ENCODE data around the gene SCGB1A1. TPM values are rescaled to one million over a fixed set of nuclear protein-coding genes. Genes with fewer than 3 reads are reported as not detected.

SCGB1A1 gene
- total and polyA plus RNA-seq, 2 donors (not counting 1 experiment from before 2014, with no cell fraction given): not detected

- POLR2A ChIA-PET: no interaction called here
- Histone ChIP-seq H3K9ac (ENCODE audit: low read length) (no peak overlapping the region), H3K4me1 (ENCODE audit: control insufficient read depth in 2 of 2, insufficient read depth in 2 of 2, low read length in 2 of 2) (no peaks in the 10 kb centered on the region), H3K27ac (ENCODE audit: low read length in 2 of 2) (no peak overlapping the region), H3K4me2 (replicated peaks; ENCODE audit: low read depth, low read length, poor library complexity, severe bottlenecking) (no peak overlapping the region), H3K79me2 (ENCODE audit: control insufficient read depth, insufficient read depth, low read length) (no peaks in the 10 kb centered on the region), H3K36me3 (replicated peaks in 1 of 2; ENCODE audit: control extremely low read depth in 1 of 2, control insufficient read depth in 1 of 2, extremely low read depth in 1 of 2, insufficient read depth in 2 of 2, low read length in 1 of 2) (no peaks in the 10 kb centered on the region), H4K20me1 (ENCODE audit: control insufficient read depth, insufficient read depth, low read length, poor library complexity, severe bottlenecking) (no peaks in the 10 kb centered on the region), H3K9me3 (ENCODE audit: control extremely low read depth in 1 of 3, control insufficient read depth in 2 of 3, insufficient read depth in 1 of 3, low read length in 2 of 3) (no peaks in the 10 kb centered on the region), H2AFZ (ENCODE audit: insufficient read depth, low read depth, low read length, poor library complexity, severe bottlenecking) (no peak overlapping the region), H3K27me3 (replicated peaks in 1 of 4; ENCODE audit: control extremely low read depth in 1 of 4, control insufficient read depth in 3 of 4, insufficient read depth in 4 of 4, low read length in 3 of 4) (no peaks in the 10 kb centered on the region), H3K4me3 (ENCODE audit: control extremely low read depth in 1 of 5, extremely low read depth in 1 of 5, insufficient read depth in 1 of 5, low read depth in 2 of 5, low read length in 4 of 5) (no peak overlapping the region)
- H3K4me1 Mint-ChIP-seq: no peaks in the 10 kb centered on the region
- CTCF ChIA-PET: interaction anchor here (0.6 to 2.5 kb wide), 3 partner anchors 8 to 329 kb away, joined by 3 to 12 read pairs (median 5); partner anchors contain the start of gene SCGB1A1
- no peaks in the 10 kb centered on the region for H3K9me3 Mint-ChIP-seq (ENCODE audit: insufficient read depth)
- ATAC-seq (ENCODE audit: low read depth): no peak
- no peak for DNase-seq
- TF ChIP-seq CTCF (IDR thresholded peaks at IDR 0.05) (no peak), EZH2 (IDR thresholded peaks at IDR 0.05; ENCODE audit: borderline replicate concordance, insufficient read depth, low read depth, low read length, poor library complexity, severe bottlenecking) (no peak)
- H3K27me3 Mint-ChIP-seq: no peaks in the 10 kb centered on the region
- H3K4me3 Mint-ChIP-seq: no peak overlapping the region
- intact Hi-C loops (cut with micrococcal nuclease): no loop called here
- WGBS (ENCODE audit: insufficient coverage): 86% methylated on average over 3 of the region's 5 CpGs
- H3K27ac Mint-ChIP-seq: no peak overlapping the region
These were observed 7.3 kb upstream of the SCGB1A1 start for GRCh38 chr11:62411524-62411923.

- H3K9me3 Mint-ChIP-seq (ENCODE audit: insufficient read depth): no peaks in the 10 kb centered on the region
- H3K27ac Mint-ChIP-seq: no peak overlapping the region
- no peak overlapping the region for H2AFZ ChIP-seq (ENCODE audit: insufficient read depth, low read depth, low read length, poor library complexity, severe bottlenecking)
- no peak overlapping the region for H3K4me3 ChIP-seq (ENCODE audit: control extremely low read depth in 1 of 5, extremely low read depth in 1 of 5, insufficient read depth in 1 of 5, low read depth in 2 of 5, low read length in 4 of 5)
- no peaks in the 10 kb centered on the region for H3K4me1 Mint-ChIP-seq
- no peaks in the 10 kb centered on the region for H3K4me1 ChIP-seq (ENCODE audit: control insufficient read depth in 2 of 2, insufficient read depth in 2 of 2, low read length in 2 of 2)
- H3K9ac ChIP-seq (ENCODE audit: low read length): no peak overlapping the region
- WGBS (ENCODE audit: insufficient coverage): 72% methylated on average over 7 of the region's 8 CpGs
- H3K27me3 ChIP-seq (replicated peaks in 1 of 4; ENCODE audit: control extremely low read depth in 1 of 4, control insufficient read depth in 3 of 4, insufficient read depth in 4 of 4, low read length in 3 of 4): no peaks in the 10 kb centered on the region
- no peak overlapping the region for H3K4me3 Mint-ChIP-seq
- no peaks in the 10 kb centered on the region for H3K27me3 Mint-ChIP-seq
- no peak overlapping the region for H3K27ac ChIP-seq (ENCODE audit: low read length in 2 of 2)
- DNase-seq: no peak
- no peaks in the 10 kb centered on the region for H4K20me1 ChIP-seq (ENCODE audit: control insufficient read depth, insufficient read depth, low read length, poor library complexity, severe bottlenecking)
- POLR2A ChIA-PET: no interaction called here
- CTCF ChIA-PET: no interaction called here
- H3K4me2 ChIP-seq (replicated peaks; ENCODE audit: low read depth, low read length, poor library complexity, severe bottlenecking): no peak overlapping the region
- ATAC-seq (ENCODE audit: low read depth): no peak
- no peaks in the 10 kb centered on the region for H3K79me2 ChIP-seq (ENCODE audit: control insufficient read depth, insufficient read depth, low read length)
- H3K36me3 ChIP-seq (replicated peaks in 1 of 2; ENCODE audit: control extremely low read depth in 1 of 2, control insufficient read depth in 1 of 2, extremely low read depth in 1 of 2, insufficient read depth in 2 of 2, low read length in 1 of 2): no peaks in the 10 kb centered on the region
- no peak for TF ChIP-seq CTCF (IDR thresholded peaks at IDR 0.05)
- no peak for TF ChIP-seq EZH2 (IDR thresholded peaks at IDR 0.05; ENCODE audit: borderline replicate concordance, insufficient read depth, low read depth, low read length, poor library complexity, severe bottlenecking)
- intact Hi-C loops (cut with micrococcal nuclease): no loop called here
- H3K9me3 ChIP-seq (ENCODE audit: control extremely low read depth in 1 of 3, control insufficient read depth in 2 of 3, insufficient read depth in 1 of 3, low read length in 2 of 3): no peaks in the 10 kb centered on the region
These were observed 5.7 kb upstream of the SCGB1A1 start for GRCh38 chr11:62413060-62413696.

Measured in B cell (primary cell).